ENCODE data around the gene PRPS1.

The PRPS1 gene

GRCh38 chrX:107674480-107675364 lies 46.4 kb downstream of the PRPS1 start:
- Histone ChIP-seq H3K27me3 (no peaks in the 10 kb centered on the region), H3K27ac (peak overlapping the region; percentile 89), H3K4me3 (ENCODE audit: low read depth in 1 of 2, low read length in 1 of 2) (peak overlapping the region; percentile 28 to 69), H3K4me1 (ENCODE audit: control insufficient read depth in 1 of 2, insufficient read depth in 1 of 2, low read depth in 1 of 2, low read length in 1 of 2) (peaks cover 47 to 55% of the 10 kb centered on the region in 2 experiments), H3K9me3 (no peaks in the 10 kb centered on the region), H3K36me3 (no peaks in the 10 kb centered on the region)
- no peak for TF ChIP-seq CTCF (IDR thresholded peaks at IDR 0.05)

GRCh38 chrX:107675365-107675654 lies 47.0 kb downstream of the PRPS1 start:
- no peaks in the 10 kb centered on the region for H3K9me3 ChIP-seq
- no peaks in the 10 kb centered on the region for H3K27me3 ChIP-seq
- peak overlapping the region; percentile 89 for H3K27ac ChIP-seq
- H3K36me3 ChIP-seq = no peaks in the 10 kb centered on the region
- H3K4me3 ChIP-seq (ENCODE audit: low read depth in 1 of 2, low read length in 1 of 2) = peak overlapping the region; percentile 28 to 69
- peaks cover 47 to 59% of the 10 kb centered on the region in 2 experiments for H3K4me1 ChIP-seq (ENCODE audit: control insufficient read depth in 1 of 2, insufficient read depth in 1 of 2, low read depth in 1 of 2, low read length in 1 of 2)
- no peak for TF ChIP-seq CTCF (IDR thresholded peaks at IDR 0.05)

GRCh38 chrX:107675823-107676555 lies 47.7 kb downstream of the PRPS1 start:
- H3K27ac ChIP-seq = peak overlapping the region; percentile 89
- no peaks in the 10 kb centered on the region for H3K27me3 ChIP-seq
- no peaks in the 10 kb centered on the region for H3K9me3 ChIP-seq
- H3K4me3 ChIP-seq (ENCODE audit: low read depth in 1 of 2, low read length in 1 of 2) = peak overlapping the region; percentile 61 to 69
- H3K36me3 ChIP-seq = no peaks in the 10 kb centered on the region
- no peak for TF ChIP-seq CTCF (IDR thresholded peaks at IDR 0.05)
- peaks cover 47 to 64% of the 10 kb centered on the region in 2 experiments for H3K4me1 ChIP-seq (ENCODE audit: control insufficient read depth in 1 of 2, insufficient read depth in 1 of 2, low read depth in 1 of 2, low read length in 1 of 2)

- peak; percentile 8 for TF ChIP-seq CTCF (IDR thresholded peaks at IDR 0.05)
- Histone ChIP-seq H3K36me3 (no peaks in the 10 kb centered on the region), H3K27ac (peak overlapping the region; percentile 89), H3K27me3 (no peaks in the 10 kb centered on the region), H3K4me1 (ENCODE audit: control insufficient read depth in 1 of 2, insufficient read depth in 1 of 2, low read depth in 1 of 2, low read length in 1 of 2) (peaks cover 47 to 64% of the 10 kb centered on the region in 2 experiments), H3K9me3 (no peaks in the 10 kb centered on the region), H3K4me3 (ENCODE audit: low read depth in 1 of 2, low read length in 1 of 2) (peak overlapping the region; percentile 61 to 69)
Measured at GRCh38 chrX:107676559-107677378, 48.5 kb downstream of the PRPS1 start.

GRCh38 chrX:107677501-107677901 lies 49.2 kb downstream of the PRPS1 start:
- no peak for TF ChIP-seq CTCF (IDR thresholded peaks at IDR 0.05)
- H3K27me3 ChIP-seq = no peaks in the 10 kb centered on the region
- H3K9me3 ChIP-seq = no peaks in the 10 kb centered on the region
- peak overlapping the region; percentile 89 for H3K27ac ChIP-seq
- H3K36me3 ChIP-seq = no peaks in the 10 kb centered on the region
- peak overlapping the region; percentile 61 to 69 for H3K4me3 ChIP-seq (ENCODE audit: low read depth in 1 of 2, low read length in 1 of 2)
- H3K4me1 ChIP-seq (ENCODE audit: control insufficient read depth in 1 of 2, insufficient read depth in 1 of 2, low read depth in 1 of 2, low read length in 1 of 2) = peaks cover 47 to 64% of the 10 kb centered on the region in 2 experiments
